ENCODE measurements around the gene WTIP. TPM values are rescaled to one million over a fixed set of nuclear protein-coding genes. Genes with fewer than 3 reads are reported as not detected.
A peak's percentile ranks its signal among the peaks of the same experiment; 100 is the strongest.

WTIP gene
- total and polyA plus RNA-seq, 2 donors, result 2.5 to 3.6 TPM

GRCh38 chr19:34499155-34499834, 17.7 kb downstream of the WTIP start:
- no peaks in the 10 kb centered on the region for H3K36me3 ChIP-seq (ENCODE audit: control insufficient read depth in 2 of 2, insufficient read depth in 2 of 2, low read length in 1 of 2)
- DNase-seq (ENCODE audit: low read depth in 6 of 9, low spot score in 9 of 9), result no peak
- no peak overlapping the region for H3K27ac ChIP-seq (ENCODE audit: low read depth in 1 of 2, low read length in 1 of 2)
- no peaks in the 10 kb centered on the region for H3K9me3 ChIP-seq (ENCODE audit: control insufficient read depth in 2 of 2, insufficient read depth in 1 of 2, low read length in 1 of 2)
- no peaks in the 10 kb centered on the region for H3K4me1 ChIP-seq (ENCODE audit: control insufficient read depth in 2 of 2, insufficient read depth in 2 of 2, low read length in 2 of 2)
- 93% methylated on average over 13 of the region's 13 CpGs for WGBS
- peaks cover 20 to 33% of the 10 kb centered on the region in 2 donors for H3K27me3 ChIP-seq (ENCODE audit: control insufficient read depth in 2 of 2, insufficient read depth in 1 of 2, low read length in 1 of 2)
- no peak overlapping the region for H3K4me3 ChIP-seq (ENCODE audit: low read length in 2 of 2)

GRCh38 chr19:34500656-34501120, 19.1 kb downstream of the WTIP start:
- 30% methylated on average over 25 of the region's 25 CpGs for WGBS
- no peaks in the 10 kb centered on the region for H3K4me1 ChIP-seq (ENCODE audit: control insufficient read depth in 2 of 2, insufficient read depth in 2 of 2, low read length in 2 of 2)
- H3K9me3 ChIP-seq (ENCODE audit: control insufficient read depth in 2 of 2, insufficient read depth in 1 of 2, low read length in 1 of 2), result no peaks in the 10 kb centered on the region
- H3K27ac ChIP-seq (ENCODE audit: low read depth in 1 of 2, low read length in 1 of 2), result no peak overlapping the region
- no peaks in the 10 kb centered on the region for H3K36me3 ChIP-seq (ENCODE audit: control insufficient read depth in 2 of 2, insufficient read depth in 2 of 2, low read length in 1 of 2)
- DNase-seq (ENCODE audit: low read depth in 6 of 9, low spot score in 9 of 9), result no peak
- H3K27me3 ChIP-seq (ENCODE audit: control insufficient read depth in 2 of 2, insufficient read depth in 1 of 2, low read length in 1 of 2), result peaks cover 20 to 33% of the 10 kb centered on the region in 2 donors
- H3K4me3 ChIP-seq (ENCODE audit: low read length in 2 of 2), result no peak overlapping the region

- no peaks in the 10 kb centered on the region for H3K4me1 ChIP-seq (ENCODE audit: control insufficient read depth in 2 of 2, insufficient read depth in 2 of 2, low read length in 2 of 2)
- H3K4me3 ChIP-seq (ENCODE audit: low read length in 2 of 2), result no peak overlapping the region
- peak; percentile 14 to 83 (median 62) for DNase-seq (ENCODE audit: low read depth in 6 of 9, low spot score in 9 of 9)
- no peaks in the 10 kb centered on the region for H3K9me3 ChIP-seq (ENCODE audit: control insufficient read depth in 2 of 2, insufficient read depth in 1 of 2, low read length in 1 of 2)
- no peaks in the 10 kb centered on the region for H3K36me3 ChIP-seq (ENCODE audit: control insufficient read depth in 2 of 2, insufficient read depth in 2 of 2, low read length in 1 of 2)
- 38% methylated on average over 40 of the region's 40 CpGs for WGBS
- H3K27me3 ChIP-seq (ENCODE audit: control insufficient read depth in 2 of 2, insufficient read depth in 1 of 2, low read length in 1 of 2), result peaks cover 20 to 33% of the 10 kb centered on the region in 2 donors
- H3K27ac ChIP-seq (ENCODE audit: low read depth in 1 of 2, low read length in 1 of 2), result no peak overlapping the region
These were observed 20.1 kb downstream of the WTIP start for GRCh38 chr19:34501339-34502320.

- 93% methylated on average over 15 of the region's 15 CpGs for WGBS
- Histone ChIP-seq H3K36me3 (ENCODE audit: control insufficient read depth in 2 of 2, insufficient read depth in 2 of 2, low read length in 1 of 2) (no peaks in the 10 kb centered on the region), H3K4me1 (ENCODE audit: control insufficient read depth in 2 of 2, insufficient read depth in 2 of 2, low read length in 2 of 2) (no peaks in the 10 kb centered on the region), H3K27me3 (ENCODE audit: control insufficient read depth in 2 of 2, insufficient read depth in 1 of 2, low read length in 1 of 2) (peaks cover 20 to 33% of the 10 kb centered on the region in 2 donors), H3K27ac (ENCODE audit: low read depth in 1 of 2, low read length in 1 of 2) (no peak overlapping the region), H3K4me3 (ENCODE audit: low read length in 2 of 2) (no peak overlapping the region), H3K9me3 (ENCODE audit: control insufficient read depth in 2 of 2, insufficient read depth in 1 of 2, low read length in 1 of 2) (no peaks in the 10 kb centered on the region)
- no peak for DNase-seq (ENCODE audit: low read depth in 6 of 9, low spot score in 9 of 9)
These were observed 21.2 kb downstream of the WTIP start for GRCh38 chr19:34502582-34503411.

GRCh38 chr19:34503531-34504272, 22.1 kb downstream of the WTIP start:
- peaks cover 20 to 29% of the 10 kb centered on the region in 2 donors for H3K27me3 ChIP-seq (ENCODE audit: control insufficient read depth in 2 of 2, insufficient read depth in 1 of 2, low read length in 1 of 2)
- no peak overlapping the region for H3K4me3 ChIP-seq (ENCODE audit: low read length in 2 of 2)
- 93% methylated on average over 16 of the region's 16 CpGs for WGBS
- no peaks in the 10 kb centered on the region for H3K9me3 ChIP-seq (ENCODE audit: control insufficient read depth in 2 of 2, insufficient read depth in 1 of 2, low read length in 1 of 2)
- no peaks in the 10 kb centered on the region for H3K4me1 ChIP-seq (ENCODE audit: control insufficient read depth in 2 of 2, insufficient read depth in 2 of 2, low read length in 2 of 2)
- no peak for DNase-seq (ENCODE audit: low read depth in 6 of 9, low spot score in 9 of 9)
- H3K27ac ChIP-seq (ENCODE audit: low read depth in 1 of 2, low read length in 1 of 2), result no peak overlapping the region
- H3K36me3 ChIP-seq (ENCODE audit: control insufficient read depth in 2 of 2, insufficient read depth in 2 of 2, low read length in 1 of 2), result no peaks in the 10 kb centered on the region

- WGBS, result 92% methylated on average over 6 of the region's 6 CpGs
- Histone ChIP-seq H3K27ac (ENCODE audit: low read depth in 1 of 2, low read length in 1 of 2) (no peak overlapping the region), H3K4me1 (ENCODE audit: control insufficient read depth in 2 of 2, insufficient read depth in 2 of 2, low read length in 2 of 2) (no peaks in the 10 kb centered on the region), H3K36me3 (ENCODE audit: control insufficient read depth in 2 of 2, insufficient read depth in 2 of 2, low read length in 1 of 2) (no peaks in the 10 kb centered on the region), H3K4me3 (ENCODE audit: low read length in 2 of 2) (no peak overlapping the region), H3K27me3 (ENCODE audit: control insufficient read depth in 2 of 2, insufficient read depth in 1 of 2, low read length in 1 of 2) (peaks cover 19 to 24% of the 10 kb centered on the region in 2 donors), H3K9me3 (ENCODE audit: control insufficient read depth in 2 of 2, insufficient read depth in 1 of 2, low read length in 1 of 2) (no peaks in the 10 kb centered on the region)
- no peak for DNase-seq (ENCODE audit: low read depth in 6 of 9, low spot score in 9 of 9)
These were observed 22.8 kb downstream of the WTIP start for GRCh38 chr19:34504273-34504808.

- Histone ChIP-seq H3K27ac (ENCODE audit: low read depth in 1 of 2, low read length in 1 of 2) (no peak overlapping the region), H3K4me1 (ENCODE audit: control insufficient read depth in 2 of 2, insufficient read depth in 2 of 2, low read length in 2 of 2) (no peaks in the 10 kb centered on the region), H3K9me3 (ENCODE audit: control insufficient read depth in 2 of 2, insufficient read depth in 1 of 2, low read length in 1 of 2) (no peaks in the 10 kb centered on the region), H3K4me3 (ENCODE audit: low read length in 2 of 2) (no peak overlapping the region), H3K27me3 (ENCODE audit: control insufficient read depth in 2 of 2, insufficient read depth in 1 of 2, low read length in 1 of 2) (peaks cover 14 to 19% of the 10 kb centered on the region in 2 donors), H3K36me3 (ENCODE audit: control insufficient read depth in 2 of 2, insufficient read depth in 2 of 2, low read length in 1 of 2) (no peaks in the 10 kb centered on the region)
- WGBS, result 92% methylated on average over 9 of the region's 9 CpGs
- DNase-seq (ENCODE audit: low read depth in 6 of 9, low spot score in 9 of 9), result no peak
These were observed 23.3 kb downstream of the WTIP start for GRCh38 chr19:34504809-34505291.
